ENCODE data around the gene SLC22A23.

SLC22A23 gene

GRCh38 chr6:3398165-3398562 lies 58.7 kb downstream of the SLC22A23 start:
- H3K27ac ChIP-seq, result peak overlapping the region; percentile 98
- TF ChIP-seq CTCF (conservative IDR thresholded peaks at IDR 0.05), result no peak

GRCh38 chr6:3397229-3398164 lies 59.4 kb downstream of the SLC22A23 start:
- peak overlapping the region; percentile 98 for H3K27ac ChIP-seq
- TF ChIP-seq CTCF (conservative IDR thresholded peaks at IDR 0.05), result no peak

- peak overlapping the region; percentile 98; the same call in 1 of the 2 replicates for H3K27ac ChIP-seq
- no peak for TF ChIP-seq CTCF (conservative IDR thresholded peaks at IDR 0.05)
Observed at GRCh38 chr6:3396503-3397180, 60.2 kb downstream of the SLC22A23 start.

- no peak overlapping the region for H3K27ac ChIP-seq
- TF ChIP-seq CTCF (conservative IDR thresholded peaks at IDR 0.05), result no peak
Observed at GRCh38 chr6:3394671-3395070, 62.2 kb downstream of the SLC22A23 start.

- no peak for TF ChIP-seq CTCF (conservative IDR thresholded peaks at IDR 0.05)
- no peak overlapping the region for H3K27ac ChIP-seq
Observed at GRCh38 chr6:3393836-3394202, 63.0 kb downstream of the SLC22A23 start.

- no peak overlapping the region for H3K27ac ChIP-seq
- TF ChIP-seq CTCF (conservative IDR thresholded peaks at IDR 0.05), result no peak
Observed at GRCh38 chr6:3392930-3393835, 63.7 kb downstream of the SLC22A23 start.
